OCI-M2 (cell line): Measurements from ENCODE around the gene RNF208.
A peak's percentile ranks its signal among the peaks of the same experiment; 100 is the strongest.
"Not testable (repeated sequence)": the region's sequence is repeated elsewhere in the genome, so short reads cannot be mapped to it uniquely, and the experiment has no call there.

Experiments
- DNase-seq: peaks from one replicate; lab custom pipeline; 2025; ENCODE audit not compliant: unreplicated experiment; lab: John Stamatoyannopoulos, UW

RNF208 gene

GRCh38 chr9:137253717-137254623, 31.9 kb upstream of the RNF208 start:
- no peak for DNase-seq

GRCh38 chr9:137252555-137253506, 30.8 kb upstream of the RNF208 start:
- no peak for DNase-seq

- no peak for DNase-seq
Observed at GRCh38 chr9:137251490-137252268, 29.6 kb upstream of the RNF208 start.

GRCh38 chr9:137251194-137251461, 29.1 kb upstream of the RNF208 start, which contains the start of gene STPG3:
TSS of gene STPG3 (plus strand) at chr9:137251286. CDS start at chr9:137251287, 1 bp downstream.
- DNase-seq: no peak

- DNase-seq: no peak
Observed at GRCh38 chr9:137250329-137251193, 28.5 kb upstream of the RNF208 start.

- no peak for DNase-seq
Observed at GRCh38 chr9:137247916-137248175, 25.8 kb upstream of the RNF208 start.

GRCh38 chr9:137247135-137247915, 25.3 kb upstream of the RNF208 start:
- DNase-seq: no peak

GRCh38 chr9:137245450-137246421, 23.7 kb upstream of the RNF208 start:
- no peak for DNase-seq

- DNase-seq: no peak
Observed at GRCh38 chr9:137244486-137245449, 22.7 kb upstream of the RNF208 start.

- DNase-seq: peak; percentile 2
Observed at GRCh38 chr9:137243626-137244485, 21.8 kb upstream of the RNF208 start.

GRCh38 chr9:137243266-137243625, 21.2 kb upstream of the RNF208 start:
- not testable (repeated sequence) for DNase-seq

- DNase-seq: no peak
Observed at GRCh38 chr9:137242269-137243203, 20.5 kb upstream of the RNF208 start.

GRCh38 chr9:137241490-137242268, 19.6 kb upstream of the RNF208 start:
- DNase-seq: no peak

GRCh38 chr9:137240841-137241489, 18.9 kb upstream of the RNF208 start, which contains the start of gene TUBB4B:
TSS of gene TUBB4B (plus strand) at chr9:137241287. CDS start at chr9:137241361, 74 bp downstream.
- DNase-seq: peak; percentile 80
